SK-N-SH (cell line): ENCODE results near the gene GNAS. TPM values are rescaled to one million over a fixed set of nuclear protein-coding genes. Genes with fewer than 3 reads are reported as not detected.
A peak's percentile ranks its signal among the peaks of the same experiment; 100 is the strongest.

Experiments
- CTCF ChIA-PET: fragments of 300-600, 350-600 bp; formaldehyde crosslinking; extraction: SDS; loops from one replicate; lab custom pipeline; 2021; lab: Yijun Ruan, JAX
- POLR2A ChIA-PET: fragments of 350-600 bp; sonication (Branson Sonifier 250); formaldehyde crosslinking; extraction: SDS; loops from one replicate; lab custom pipeline; 2020; ENCODE audit warnings: antibody characterized with exemption, inconsistent platforms; lab: Yijun Ruan, JAX
- DNase-seq: peaks from one replicate; pipeline ENCODE4 v3.0.0; 2012
- H2AFZ ChIP-seq: fragments of 200-600 bp; sonication (generic); 2 replicates; pipeline ENCODE4 v1.8.1; 2016; ENCODE audit warnings: antibody characterized with exemption, mild to moderate bottlenecking, low read depth
- H3F3A ChIP-seq: fragments of 200-600 bp; sonication (generic); replicated peaks from 2 replicates; pipeline ENCODE3; 2016; ENCODE audit warnings: antibody characterized with exemption, mild to moderate bottlenecking; ENCODE audit not compliant: insufficient read depth
- H3K27ac ChIP-seq, 2 experiments: fragments of 200-500 bp in 1 of 2; fragments of 200-600 bp in 1 of 2; sonication (Bioruptor generic) in 1 of 2; sonication (generic), shearing (Covaris generic) in 1 of 2; 2 replicates each; pipeline versions ENCODE4 v1.5.1 to v1.6.1; 2014 to 2016; ENCODE audit warnings: low read depth in 2 of 2, inconsistent platforms in 1 of 2, low read length in 1 of 2, mild to moderate bottlenecking in 1 of 2, mixed read lengths in 1 of 2
- H3K27me3 ChIP-seq: fragments of 200-600 bp; sonication (generic), shearing (Covaris generic); 2 replicates; pipeline ENCODE4 v1.6.1; 2016; ENCODE audit warnings: mixed run types; ENCODE audit not compliant: insufficient read depth
- H3K36me3 ChIP-seq, 2 experiments: fragments of 200-500 bp in 1 of 2; fragments of 200-600 bp in 1 of 2; sonication (Bioruptor generic) in 1 of 2; sonication (generic) in 1 of 2; replicated peaks in 1 of 2; 2 replicates each; pipeline versions ENCODE3 to v1.5.1; 2014 to 2016; ENCODE audit warnings: low read length in 1 of 2, mild to moderate bottlenecking in 1 of 2; ENCODE audit not compliant: insufficient read depth in 2 of 2, control insufficient read depth in 1 of 2
- H3K4me1 ChIP-seq, 2 experiments: fragments of 200-500 bp in 1 of 2; fragments of 200-600 bp in 1 of 2; sonication (Bioruptor generic) in 1 of 2; sonication (generic), shearing (Covaris generic) in 1 of 2; 2 replicates each; pipeline versions ENCODE4 v1.5.1 to v1.6.1; 2014 to 2016; ENCODE audit warnings: low read depth in 1 of 2, low read length in 1 of 2, mixed run types in 1 of 2; ENCODE audit not compliant: insufficient read depth in 2 of 2, control insufficient read depth in 1 of 2
- H3K4me2 ChIP-seq: fragments of 200-600 bp; sonication (generic), shearing (Covaris generic); 2 replicates; pipeline ENCODE4 v1.6.1; 2017; ENCODE audit warnings: mixed run types
- H3K4me3 ChIP-seq, 2 experiments: fragments of 200-500 bp in 1 of 2; fragments of 200-600 bp in 1 of 2; sonication (Bioruptor generic) in 1 of 2; sonication (generic), shearing (Covaris generic) in 1 of 2; 2 replicates each; pipeline versions ENCODE4 v1.5.1 to v1.8.1; 2014 to 2016; ENCODE audit warnings: low read depth in 2 of 2, inconsistent platforms in 1 of 2, low read length in 1 of 2, mild to moderate bottlenecking in 1 of 2, mixed read lengths in 1 of 2, moderate library complexity in 1 of 2
- H3K79me2 ChIP-seq: fragments of 200-600 bp; sonication (generic); 2 replicates; pipeline ENCODE4 v1.8.1; 2017; ENCODE audit warnings: mild to moderate bottlenecking; ENCODE audit not compliant: insufficient read depth
- H3K9ac ChIP-seq: fragments of 200-600 bp; sonication (generic); 2 replicates; pipeline ENCODE4 v1.6.1; 2017; ENCODE audit warnings: mixed run types
- H3K9me2 ChIP-seq: fragments of 200-600 bp; sonication (generic); 2 replicates; pipeline ENCODE4 v1.6.1; 2017; ENCODE audit warnings: mixed run types
- H3K9me3 ChIP-seq: fragments of 200-600 bp; sonication (generic); 2 replicates; pipeline ENCODE4 v1.6.1; 2017; ENCODE audit warnings: mixed run types, mild to moderate bottlenecking, moderate library complexity
- H4K20me1 ChIP-seq: fragments of 200-600 bp; sonication (generic); 2 replicates; pipeline ENCODE4 v1.6.1; 2017; ENCODE audit warnings: mild to moderate bottlenecking, mixed run types; ENCODE audit not compliant: insufficient read depth
- CHD2 ChIP-seq: fragments of 150-350 bp; IDR thresholded peaks from 2 replicates; pipeline ENCODE4 v1.6.1; 2018; ENCODE audit warnings: low read length; ENCODE audit not compliant: partially characterized antibody
- CTCF ChIP-seq: fragments of 200-600 bp; sonication (generic); IDR thresholded peaks from 2 replicates; pipeline ENCODE4 v1.6.1; 2017; ENCODE audit warnings: antibody characterized with exemption, mild to moderate bottlenecking, moderate library complexity
- ELF1 ChIP-seq: IDR thresholded peaks from 2 replicates; pipeline ENCODE4 v1.4.0; 2012
- EP300 ChIP-seq, 2 experiments: IDR thresholded peaks; 2 replicates each; pipeline versions ENCODE4 v1.4.0 to v1.6.1; 2012; ENCODE audit warnings: borderline replicate concordance in 1 of 2, low read depth in 1 of 2, low read length in 1 of 2
- FOSL2 ChIP-seq: IDR thresholded peaks from 2 replicates; pipeline ENCODE4 v1.4.0; 2012; ENCODE audit warnings: low read depth, mild to moderate bottlenecking, moderate library complexity, borderline replicate concordance
- FOXJ3 ChIP-seq: sonication (generic); formaldehyde crosslinking; IDR thresholded peaks from 2 replicates; pipeline ENCODE4 v1.5.1; 2020; ENCODE audit warnings: mild to moderate bottlenecking, missing genetic modification reagents
- GATA2 ChIP-seq: sonication (generic); formaldehyde crosslinking; IDR thresholded peaks from 2 replicates; pipeline ENCODE4 v1.5.0; 2020; ENCODE audit warnings: mild to moderate bottlenecking, missing genetic modification reagents
- JUND ChIP-seq: IDR thresholded peaks from 2 replicates; pipeline ENCODE4 v1.4.0; 2012
- PBX3 ChIP-seq: IDR thresholded peaks from 2 replicates; pipeline ENCODE4; 2012
- RAD21 ChIP-seq: IDR thresholded peaks from 2 replicates; pipeline ENCODE4 v1.6.1; 2012; ENCODE audit warnings: mild to moderate bottlenecking, low read length
- RCOR1 ChIP-seq: fragments of 150-350 bp; IDR thresholded peaks from 2 replicates; pipeline ENCODE4 v1.6.1; 2017; ENCODE audit warnings: antibody characterized with exemption, low read length
- REST ChIP-seq: IDR thresholded peaks from 2 replicates; pipeline ENCODE4 v1.6.1; 2012; ENCODE audit warnings: mild to moderate bottlenecking, low read depth, low read length, moderate library complexity
- SIN3A ChIP-seq: IDR thresholded peaks from 2 replicates; pipeline ENCODE4 v1.6.1; 2012; ENCODE audit warnings: low read depth, mild to moderate bottlenecking, low read length, moderate library complexity, borderline replicate concordance
- TCF12 ChIP-seq: IDR thresholded peaks from 2 replicates; pipeline ENCODE4 v1.4.0; 2012
- TEAD4 ChIP-seq: IDR thresholded peaks from 2 replicates; pipeline ENCODE4 v1.4.0; 2012; ENCODE audit warnings: mild to moderate bottlenecking, borderline replicate concordance; ENCODE audit not compliant: insufficient read depth
- WGBS: methylation state at CpG from one replicate; pipeline ENCODE4 v1.1.6; 2017; ENCODE audit warnings: low lambda C conversion rate; 5-methylcytosine and 5-hydroxymethylcytosine counted together
- polyA plus RNA-seq, 3 experiments: library from polyadenylated mRNA; depleted of rRNA; stranded (reverse); fragments of >200 nt; gene quantifications; 2 replicates each; pipeline ENCODE4 v1.2.3, GENCODE V29; 2012

The GNAS gene
- polyA plus RNA-seq, 1 of the 3 experiments (the other 2 are of a cell fraction) = 1,562 TPM

GRCh38 chr20:58877050-58877975, 24.8 kb downstream of the GNAS start:
- H3K4me3 ChIP-seq = no peak overlapping the region
- TF ChIP-seq CHD2 = no peak
- TF ChIP-seq RAD21 = no peak
- no peak for TF ChIP-seq ELF1
- TF ChIP-seq CTCF = no peak
- POLR2A ChIA-PET = interaction anchor here (0.6 to 1.1 kb wide), 4 partner anchors 12 to 607 kb away, joined by 3 to 5 read pairs (median 4); partner anchors contain the start of gene STX16
- no peaks in the 10 kb centered on the region for H3K36me3 ChIP-seq
- H3K79me2 ChIP-seq = no peaks in the 10 kb centered on the region
- peak overlapping the region; percentile 67 for H2AFZ ChIP-seq
- DNase-seq = peak; percentile 17
- peaks cover 4% of the 10 kb centered on the region for H3F3A ChIP-seq
- H4K20me1 ChIP-seq = no peaks in the 10 kb centered on the region
- peaks cover 0 to 59% of the 10 kb centered on the region in 2 experiments; a peak in 3 of 4 replicates for H3K4me1 ChIP-seq
- CTCF ChIA-PET = interaction anchor here (0.9 to 5.9 kb wide), 8 partner anchors 11 to 578 kb away, joined by 3 to 27 read pairs (median 5); partner anchors contain the start of gene ATP5F1E
- no peak overlapping the region for H3K4me2 ChIP-seq
- no peak overlapping the region for H3K9ac ChIP-seq
- no peaks in the 10 kb centered on the region for H3K9me2 ChIP-seq
- H3K27ac ChIP-seq = peak overlapping the region; percentile 29 to 99; a peak in 3 of 4 replicates
- H3K27me3 ChIP-seq = no peaks in the 10 kb centered on the region
- 81% methylated on average over 11 of the region's 11 CpGs for WGBS
- H3K9me3 ChIP-seq = no peaks in the 10 kb centered on the region

- Histone ChIP-seq H2AFZ (peak overlapping the region; percentile 17; the same call in 1 of the 2 replicates), H3K27ac (peak overlapping the region; percentile 29 to 99; a peak in 3 of 4 replicates), H3F3A (peaks cover 4% of the 10 kb centered on the region), H3K9me2 (no peaks in the 10 kb centered on the region), H3K9me3 (no peaks in the 10 kb centered on the region), H3K4me1 (peaks cover 3 to 59% of the 10 kb centered on the region in 2 experiments), H3K36me3 (no peaks in the 10 kb centered on the region), H3K4me3 (no peak overlapping the region), H3K79me2 (no peaks in the 10 kb centered on the region), H3K27me3 (no peaks in the 10 kb centered on the region), H3K4me2 (no peak overlapping the region), H3K9ac (no peak overlapping the region), H4K20me1 (no peaks in the 10 kb centered on the region)
- CTCF ChIA-PET = interaction anchor here (1.0 to 5.9 kb wide), 4 partner anchors 12 to 578 kb away, joined by 4 to 27 read pairs (median 4); no protein-coding TSS in a partner anchor
- DNase-seq = peak; percentile 71
- WGBS = 50% methylated on average over 4 of the region's 4 CpGs
- POLR2A ChIA-PET = interaction anchor here (1.0 to 1.1 kb wide), 3 partner anchors 11 to 227 kb away, joined by 3 to 5 read pairs (median 4); partner anchors contain the start of gene STX16
- TF ChIP-seq TCF12 (no peak), RCOR1 (peak; percentile 22; the same call in 1 of the 2 replicates), GATA2 (0 out of 2 replicates have a peak, but pooled peaks have one; percentile 24), CTCF (no peak), EP300 (IDR thresholded peaks at IDR 0.05; ENCODE audit: borderline replicate concordance in 1 of 2, low read depth in 1 of 2, low read length in 1 of 2) (peak in 1 of 2 experiments; percentile 35; a peak in 1 of 4 replicates), FOXJ3 (CRISPR knock-in tag) (peak; percentile 74), FOSL2 (no peak), PBX3 (no peak), JUND (no peak), REST (no peak), CHD2 (peak; percentile 27), TEAD4 (no peak), RAD21 (no peak; the same call in 1 of the 2 replicates), SIN3A (no peak)
These were observed 25.5 kb downstream of the GNAS start for GRCh38 chr20:58877976-58878360.
